OCI-LY1 (cell line): ENCODE data around the gene LRP2.

ENCODE experiments used
- EZH2 ChIP-seq: fragments of 200-600 bp; sonication (generic), shearing (Covaris generic); IDR thresholded peaks from 2 replicates; pipeline ENCODE4 v1.8.0; 2017; ENCODE audit warnings: borderline replicate concordance, mixed run types, mild to moderate bottlenecking, antibody characterized with exemption, low read length, moderate library complexity, mixed read lengths
- TF ChIP-seq, protein P1 (sequence below): fragments of 200-600 bp; sonication (generic), shearing (Covaris generic); IDR thresholded peaks from 2 replicates; pipeline ENCODE4 v1.5.1; 2017; ENCODE audit warnings: mild to moderate bottlenecking, antibody characterized with exemption, low read length, moderate library complexity, mixed read lengths

GRCh38 chr2:169108099-169108884, 254.0 kb downstream of the LRP2 start:
- TF ChIP-seq, protein P1, sequence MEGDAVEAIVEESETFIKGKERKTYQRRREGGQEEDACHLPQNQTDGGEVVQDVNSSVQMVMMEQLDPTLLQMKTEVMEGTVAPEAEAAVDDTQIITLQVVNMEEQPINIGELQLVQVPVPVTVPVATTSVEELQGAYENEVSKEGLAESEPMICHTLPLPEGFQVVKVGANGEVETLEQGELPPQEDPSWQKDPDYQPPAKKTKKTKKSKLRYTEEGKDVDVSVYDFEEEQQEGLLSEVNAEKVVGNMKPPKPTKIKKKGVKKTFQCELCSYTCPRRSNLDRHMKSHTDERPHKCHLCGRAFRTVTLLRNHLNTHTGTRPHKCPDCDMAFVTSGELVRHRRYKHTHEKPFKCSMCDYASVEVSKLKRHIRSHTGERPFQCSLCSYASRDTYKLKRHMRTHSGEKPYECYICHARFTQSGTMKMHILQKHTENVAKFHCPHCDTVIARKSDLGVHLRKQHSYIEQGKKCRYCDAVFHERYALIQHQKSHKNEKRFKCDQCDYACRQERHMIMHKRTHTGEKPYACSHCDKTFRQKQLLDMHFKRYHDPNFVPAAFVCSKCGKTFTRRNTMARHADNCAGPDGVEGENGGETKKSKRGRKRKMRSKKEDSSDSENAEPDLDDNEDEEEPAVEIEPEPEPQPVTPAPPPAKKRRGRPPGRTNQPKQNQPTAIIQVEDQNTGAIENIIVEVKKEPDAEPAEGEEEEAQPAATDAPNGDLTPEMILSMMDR: no peak
- no peak for TF ChIP-seq EZH2
